HEK293T (cell line): ENCODE results near the gene CDKN3.

Experiments
- BHLHE40 ChIP-seq: fragments of 450-650 bp; IDR thresholded peaks from 2 replicates; pipeline ENCODE4 v1.6.1; 2016; ENCODE audit warnings: mild to moderate bottlenecking, moderate library complexity, borderline replicate concordance
- CTBP1 ChIP-seq: fragments of 450-650 bp; IDR thresholded peaks from 2 replicates; pipeline ENCODE4 v1.6.1; 2016; ENCODE audit warnings: borderline replicate concordance
- FOXK2 ChIP-seq: fragments of 450-650 bp; IDR thresholded peaks from 2 replicates; pipeline ENCODE4 v1.6.1; 2016; ENCODE audit warnings: mild to moderate bottlenecking
- FOXM1 ChIP-seq: fragments of 450-650 bp; IDR thresholded peaks from 2 replicates; pipeline ENCODE4 v1.6.1; 2017; ENCODE audit warnings: mild to moderate bottlenecking, borderline replicate concordance
- HDGF ChIP-seq: fragments of 450-650 bp; IDR thresholded peaks from 2 replicates; pipeline ENCODE4 v1.6.1; 2017; ENCODE audit warnings: antibody characterized with exemption, borderline replicate concordance
- LEF1 ChIP-seq: fragments of 450-650 bp; IDR thresholded peaks from 2 replicates; pipeline ENCODE4 v1.6.1; 2017; ENCODE audit warnings: mild to moderate bottlenecking, borderline replicate concordance
- NFRKB ChIP-seq: fragments of 450-650 bp; IDR thresholded peaks from 2 replicates; pipeline ENCODE4 v1.6.1; 2016; ENCODE audit warnings: mild to moderate bottlenecking, moderate library complexity
- SP1 ChIP-seq: fragments of 450-650 bp; IDR thresholded peaks from 2 replicates; pipeline ENCODE4 v1.6.1; 2017
- SUZ12 ChIP-seq: fragments of 450-650 bp; IDR thresholded peaks from 2 replicates; pipeline ENCODE4 v1.6.1; 2016; ENCODE audit warnings: mild to moderate bottlenecking
- ZNF384 ChIP-seq: fragments of 450-650 bp; IDR thresholded peaks from 2 replicates; pipeline ENCODE4 v1.6.1; 2016

DNA sequence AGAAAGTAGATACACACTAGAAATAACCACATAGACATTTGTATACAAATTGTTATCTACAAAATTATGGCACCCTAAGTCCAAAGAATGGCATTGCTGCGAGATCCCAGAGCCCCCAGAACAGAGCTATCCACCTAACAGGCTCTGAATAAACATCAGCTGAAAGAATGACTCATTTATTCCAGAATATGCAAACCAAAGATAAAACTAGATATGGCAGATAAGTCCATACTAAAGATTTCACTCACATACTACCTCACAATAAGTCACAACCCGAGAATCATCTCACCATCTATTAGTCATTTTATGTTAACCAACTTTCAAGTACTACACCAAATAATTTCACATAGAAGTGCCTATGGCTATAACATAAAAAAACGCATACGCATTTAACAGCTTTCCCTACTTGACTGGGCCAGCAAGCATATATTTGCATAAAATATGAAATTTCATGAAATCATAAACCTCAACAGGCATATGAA, 38.7 kb downstream of the CDKN3 start:
- TF ChIP-seq SP1 (no peak), NFRKB (no peak), CTBP1 (no peak), SUZ12 (no peak), BHLHE40 (no peak), FOXM1 (no peak), FOXK2 (no peak), ZNF384 (no peak), HDGF (no peak), LEF1 (no peak)
